ENCODE measurements around the gene THNSL1.

Gene THNSL1

DNA sequence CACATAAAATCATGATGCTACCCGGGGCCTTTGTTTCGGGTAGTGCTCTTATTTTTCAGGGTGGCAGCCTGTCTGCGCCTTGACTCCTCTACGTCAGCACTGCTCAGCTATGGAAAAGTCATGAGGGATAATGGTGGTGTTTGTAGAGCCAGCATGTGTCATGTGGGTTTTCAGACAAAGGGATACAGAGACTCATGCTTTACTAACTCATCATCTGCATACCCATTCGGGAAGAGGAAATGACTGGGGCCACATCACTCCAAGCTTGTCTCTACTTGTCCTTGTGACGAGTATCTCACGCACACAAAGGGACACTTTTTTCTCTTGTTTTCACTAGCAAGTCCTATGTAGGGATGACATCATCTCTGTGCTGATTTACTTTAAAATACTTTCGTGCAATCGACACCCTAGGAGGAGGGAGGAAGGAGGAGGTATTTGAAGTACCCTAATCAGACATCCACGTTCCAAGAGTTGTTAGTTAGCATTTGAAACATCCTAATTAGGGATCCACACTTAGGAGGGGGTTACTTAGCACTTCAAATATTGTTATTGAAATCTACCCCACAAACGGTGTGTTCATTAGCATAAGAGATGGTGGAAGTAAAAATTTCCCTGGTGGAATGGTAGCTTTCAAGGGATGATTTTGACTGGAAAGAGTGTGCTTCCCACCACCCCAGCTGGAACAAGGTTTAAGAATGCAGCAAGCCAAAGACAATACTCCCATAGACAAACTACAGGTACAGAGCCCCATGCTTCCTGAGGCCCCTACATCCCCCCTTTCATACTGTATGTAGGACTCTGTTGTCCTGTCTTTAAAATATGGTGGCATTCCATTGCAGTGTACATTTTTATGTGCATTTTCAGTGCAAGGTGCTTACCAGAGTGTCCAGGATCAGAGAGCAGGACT is 52.0 kb downstream of the THNSL1 start (continued):
- TF ChIP-seq ZNF341 (tag by site-specific recombination; IDR thresholded peaks at IDR 0.05; ENCODE audit: low read depth) (no peak), ZNF112 (tag by site-specific recombination; IDR thresholded peaks at IDR 0.05) (no peak), ZNF629 (tag by site-specific recombination; IDR thresholded peaks at IDR 0.05) (peak; percentile 92), ZNF777 (tag by site-specific recombination; IDR thresholded peaks at IDR 0.05; ENCODE audit: borderline replicate concordance) (no peak), ZNF266 (tag by site-specific recombination; IDR thresholded peaks at IDR 0.05; ENCODE audit: low read depth) (no peak), ZBTB6 (tag by site-specific recombination; IDR thresholded peaks at IDR 0.05) (no peak), BCL11A (tag by site-specific recombination; IDR thresholded peaks at IDR 0.05; ENCODE audit: low read depth) (no peak), ZNF302 (tag by site-specific recombination; IDR thresholded peaks at IDR 0.05; ENCODE audit: low read depth) (no peak), SETDB1 (IDR thresholded peaks at IDR 0.05; ENCODE audit: insufficient read length, low read length) (peak; percentile 20), ZNF791 (tag by site-specific recombination; IDR thresholded peaks at IDR 0.05) (no peak), ZNF121 (tag by site-specific recombination; IDR thresholded peaks at IDR 0.05) (no peak), ZNF394 (tag by site-specific recombination; IDR thresholded peaks at IDR 0.05; ENCODE audit: borderline replicate concordance) (no peak), ZNF501 (tag by site-specific recombination; IDR thresholded peaks at IDR 0.05) (no peak), TRIM28 (IDR thresholded peaks at IDR 0.05; ENCODE audit: borderline replicate concordance, low read length) (peak; percentile 81; the same call in 1 of the 2 replicates), ZNF449 (tag by site-specific recombination; IDR thresholded peaks at IDR 0.05) (no peak)
- TF ChIP-seq, protein P1, sequence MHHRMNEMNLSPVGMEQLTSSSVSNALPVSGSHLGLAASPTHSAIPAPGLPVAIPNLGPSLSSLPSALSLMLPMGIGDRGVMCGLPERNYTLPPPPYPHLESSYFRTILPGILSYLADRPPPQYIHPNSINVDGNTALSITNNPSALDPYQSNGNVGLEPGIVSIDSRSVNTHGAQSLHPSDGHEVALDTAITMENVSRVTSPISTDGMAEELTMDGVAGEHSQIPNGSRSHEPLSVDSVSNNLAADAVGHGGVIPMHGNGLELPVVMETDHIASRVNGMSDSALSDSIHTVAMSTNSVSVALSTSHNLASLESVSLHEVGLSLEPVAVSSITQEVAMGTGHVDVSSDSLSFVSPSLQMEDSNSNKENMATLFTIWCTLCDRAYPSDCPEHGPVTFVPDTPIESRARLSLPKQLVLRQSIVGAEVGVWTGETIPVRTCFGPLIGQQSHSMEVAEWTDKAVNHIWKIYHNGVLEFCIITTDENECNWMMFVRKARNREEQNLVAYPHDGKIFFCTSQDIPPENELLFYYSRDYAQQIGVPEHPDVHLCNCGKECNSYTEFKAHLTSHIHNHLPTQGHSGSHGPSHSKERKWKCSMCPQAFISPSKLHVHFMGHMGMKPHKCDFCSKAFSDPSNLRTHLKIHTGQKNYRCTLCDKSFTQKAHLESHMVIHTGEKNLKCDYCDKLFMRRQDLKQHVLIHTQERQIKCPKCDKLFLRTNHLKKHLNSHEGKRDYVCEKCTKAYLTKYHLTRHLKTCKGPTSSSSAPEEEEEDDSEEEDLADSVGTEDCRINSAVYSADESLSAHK (tag by site-specific recombination; IDR thresholded peaks at IDR 0.05) = no peak

GRCh38 chr10:25071227-25071626 is 54.8 kb downstream of the THNSL1 start:
- CTCF ChIA-PET = interaction anchor here (0.7 to 2.4 kb wide), 2 partner anchors 10 to 41 kb away, joined by 3 to 14 read pairs; no protein-coding TSS in a partner anchor
- H3K4me1 ChIP-seq (ENCODE audit: control insufficient read depth, insufficient read depth, low read length) = no peaks in the 10 kb centered on the region
- POLR2A ChIA-PET = no interaction called here
- H3K9me3 ChIP-seq (ENCODE audit: control insufficient read depth, insufficient read depth, low read depth, low read length) = no peaks in the 10 kb centered on the region
- no peak overlapping the region for H3K4me3 ChIP-seq (ENCODE audit: low read depth, low read length)
- H3K36me3 ChIP-seq (ENCODE audit: control insufficient read depth in 2 of 2, insufficient read depth in 1 of 2, low read length in 2 of 2) = no peaks in the 10 kb centered on the region
- H3K27ac ChIP-seq (ENCODE audit: extremely low read depth, low read depth, low read length) = no peak overlapping the region
- TF ChIP-seq GLI2 (tag by site-specific recombination; IDR thresholded peaks at IDR 0.05; ENCODE audit: borderline replicate concordance, low read depth) (no peak), ZNF426 (tag by site-specific recombination; IDR thresholded peaks at IDR 0.05) (no peak), ZNF280C (tag by site-specific recombination; IDR thresholded peaks at IDR 0.05) (no peak), ZXDB (tag by site-specific recombination; IDR thresholded peaks at IDR 0.05) (no peak), ZSCAN16 (tag by site-specific recombination; IDR thresholded peaks at IDR 0.05) (no peak), BCL11B (tag by site-specific recombination; IDR thresholded peaks at IDR 0.05; ENCODE audit: low read depth) (no peak), ZFP69B (tag by site-specific recombination; IDR thresholded peaks at IDR 0.05) (no peak), PATZ1 (tag by site-specific recombination; IDR thresholded peaks at IDR 0.05) (no peak)
- TF ChIP-seq, protein P2, sequence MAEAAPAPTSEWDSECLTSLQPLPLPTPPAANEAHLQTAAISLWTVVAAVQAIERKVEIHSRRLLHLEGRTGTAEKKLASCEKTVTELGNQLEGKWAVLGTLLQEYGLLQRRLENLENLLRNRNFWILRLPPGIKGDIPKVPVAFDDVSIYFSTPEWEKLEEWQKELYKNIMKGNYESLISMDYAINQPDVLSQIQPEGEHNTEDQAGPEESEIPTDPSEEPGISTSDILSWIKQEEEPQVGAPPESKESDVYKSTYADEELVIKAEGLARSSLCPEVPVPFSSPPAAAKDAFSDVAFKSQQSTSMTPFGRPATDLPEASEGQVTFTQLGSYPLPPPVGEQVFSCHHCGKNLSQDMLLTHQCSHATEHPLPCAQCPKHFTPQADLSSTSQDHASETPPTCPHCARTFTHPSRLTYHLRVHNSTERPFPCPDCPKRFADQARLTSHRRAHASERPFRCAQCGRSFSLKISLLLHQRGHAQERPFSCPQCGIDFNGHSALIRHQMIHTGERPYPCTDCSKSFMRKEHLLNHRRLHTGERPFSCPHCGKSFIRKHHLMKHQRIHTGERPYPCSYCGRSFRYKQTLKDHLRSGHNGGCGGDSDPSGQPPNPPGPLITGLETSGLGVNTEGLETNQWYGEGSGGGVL (tag by site-specific recombination; IDR thresholded peaks at IDR 0.05) = no peak
